Stimulated activated CD4-positive, alpha-beta T cell treated with anti-CD3 and anti-CD28 coated beads, TNF-alpha, amount 100 ng/mL, for 1 hour (primary cell): ENCODE data around the gene MOB2.

Experiments
- DNase-seq, 3 donors: peaks; one replicate each; pipeline ENCODE4 v3.0.0-alpha.2; 2020; ENCODE audit warnings: low read depth in 3 of 3, low spot score in 1 of 3

Gene MOB2

DNA sequence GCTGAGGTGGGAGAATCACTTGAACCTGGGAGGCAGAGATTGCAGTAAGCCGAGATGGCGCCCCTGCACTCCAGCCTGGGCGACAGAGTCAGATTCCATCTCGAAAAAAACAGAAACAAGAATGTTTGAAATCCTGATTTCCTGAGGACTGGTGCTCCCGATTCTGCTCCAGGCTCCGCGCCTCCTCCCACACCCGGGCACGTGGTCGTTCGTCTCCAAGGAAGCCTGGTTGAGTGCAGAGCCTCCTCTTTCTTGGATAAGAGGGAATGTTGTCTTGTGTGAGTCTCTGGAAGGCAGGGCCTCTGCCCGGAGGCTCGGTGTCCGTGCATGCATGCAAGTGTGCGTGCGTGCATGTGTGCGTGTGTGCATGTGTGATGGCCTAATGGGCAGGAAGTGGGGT, 66.8 kb downstream of the MOB2 start:
- no peak for DNase-seq
